8988T (cell line): Measurements from ENCODE around the gene YAP1.
"Not testable (repeated sequence)": the region's sequence is repeated elsewhere in the genome, so short reads cannot be mapped to it uniquely, and the experiment has no call there.

Experiments used
- DNase-seq: peaks from one replicate; pipeline ENCODE4 v3.0.0; 2011

Gene YAP1

GRCh38 chr11:102166175-102167064, 56.2 kb downstream of the YAP1 start:
- no peak for DNase-seq

GRCh38 chr11:102168481-102168880, 58.2 kb downstream of the YAP1 start:
- DNase-seq: no peak

GRCh38 chr11:102171101-102171500, 60.9 kb downstream of the YAP1 start:
- no peak for DNase-seq

- DNase-seq: no peak
Observed at GRCh38 chr11:102172127-102172848, 62.0 kb downstream of the YAP1 start.

- no peak for DNase-seq
Observed at GRCh38 chr11:102177126-102177525, 66.9 kb downstream of the YAP1 start.

GRCh38 chr11:102177974-102178631, 67.9 kb downstream of the YAP1 start:
- DNase-seq: peak; percentile 46

- peak; percentile 19 for DNase-seq
Observed at GRCh38 chr11:102179371-102179770, 69.1 kb downstream of the YAP1 start.

GRCh38 chr11:102184269-102184987, 74.2 kb downstream of the YAP1 start:
- DNase-seq: no peak

- DNase-seq: no peak
Observed at GRCh38 chr11:102186551-102187191, 76.4 kb downstream of the YAP1 start.

GRCh38 chr11:102187416-102188151, 77.3 kb downstream of the YAP1 start:
- no peak for DNase-seq

GRCh38 chr11:102188488-102188887, 78.2 kb downstream of the YAP1 start:
- DNase-seq: no peak

GRCh38 chr11:102191832-102192231, 81.6 kb downstream of the YAP1 start:
- DNase-seq: no peak

GRCh38 chr11:102192349-102193066, 82.3 kb downstream of the YAP1 start:
- no peak for DNase-seq

- DNase-seq: no peak
Observed at GRCh38 chr11:102194257-102194656, 84.0 kb downstream of the YAP1 start.

- no peak for DNase-seq
Observed at GRCh38 chr11:102194990-102195389, 84.7 kb downstream of the YAP1 start.

GRCh38 chr11:102196351-102196750, 86.1 kb downstream of the YAP1 start:
- DNase-seq: no peak

- no peak for DNase-seq
Observed at GRCh38 chr11:102196816-102197215, 86.6 kb downstream of the YAP1 start.

GRCh38 chr11:102197670-102198139, 87.5 kb downstream of the YAP1 start:
- DNase-seq: no peak

GRCh38 chr11:102199673-102200072, 89.4 kb downstream of the YAP1 start:
- no peak for DNase-seq

GRCh38 chr11:102200325-102200724, 90.1 kb downstream of the YAP1 start:
- not testable (repeated sequence) for DNase-seq

- DNase-seq: no peak
Observed at GRCh38 chr11:102201776-102202175, 91.5 kb downstream of the YAP1 start.
